Panc1 (cell line): ENCODE results near the gene ZNF583.

Experiments used
- CTCF ChIP-seq: fragments of 450-650 bp; IDR thresholded peaks from 2 replicates; pipeline ENCODE4 v1.5.1; 2017; ENCODE audit warnings: mild to moderate bottlenecking
- POLR2AphosphoS5 ChIP-seq: IDR thresholded peaks from 2 replicates; pipeline ENCODE4 v1.6.1; 2012; ENCODE audit warnings: mild to moderate bottlenecking, low read depth, low read length, moderate library complexity
- REST ChIP-seq, 2 experiments: IDR thresholded peaks; 2 replicates each; pipeline ENCODE4 v1.6.1; 2011 to 2012; ENCODE audit warnings: low read depth in 2 of 2, control low read depth in 1 of 2, low read length in 1 of 2, mild to moderate bottlenecking in 1 of 2, moderate library complexity in 1 of 2; ENCODE audit not compliant: insufficient read depth in 1 of 2
- TCF7L2 ChIP-seq: IDR thresholded peaks from 2 replicates; pipeline ENCODE4 v1.6.1; 2011; ENCODE audit warnings: mild to moderate bottlenecking, low read depth, low read length, inconsistent platforms

- no peak for TF ChIP-seq CTCF
- no peak for TF ChIP-seq TCF7L2
- no peak for TF ChIP-seq POLR2AphosphoS5
- TF ChIP-seq REST (IDR thresholded peaks at IDR 0.05; ENCODE audit: insufficient read depth in 1 of 2, low read depth in 2 of 2, low read length in 1 of 2): no peak
These were observed 930 bp downstream of the ZNF583 start for GRCh38 chr19:56405062-56405461.
